Measurements from ENCODE around the gene VAT1L.

VAT1L gene, protein sequence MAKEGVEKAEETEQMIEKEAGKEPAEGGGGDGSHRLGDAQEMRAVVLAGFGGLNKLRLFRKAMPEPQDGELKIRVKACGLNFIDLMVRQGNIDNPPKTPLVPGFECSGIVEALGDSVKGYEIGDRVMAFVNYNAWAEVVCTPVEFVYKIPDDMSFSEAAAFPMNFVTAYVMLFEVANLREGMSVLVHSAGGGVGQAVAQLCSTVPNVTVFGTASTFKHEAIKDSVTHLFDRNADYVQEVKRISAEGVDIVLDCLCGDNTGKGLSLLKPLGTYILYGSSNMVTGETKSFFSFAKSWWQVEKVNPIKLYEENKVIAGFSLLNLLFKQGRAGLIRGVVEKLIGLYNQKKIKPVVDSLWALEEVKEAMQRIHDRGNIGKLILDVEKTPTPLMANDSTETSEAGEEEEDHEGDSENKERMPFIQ

DNA sequence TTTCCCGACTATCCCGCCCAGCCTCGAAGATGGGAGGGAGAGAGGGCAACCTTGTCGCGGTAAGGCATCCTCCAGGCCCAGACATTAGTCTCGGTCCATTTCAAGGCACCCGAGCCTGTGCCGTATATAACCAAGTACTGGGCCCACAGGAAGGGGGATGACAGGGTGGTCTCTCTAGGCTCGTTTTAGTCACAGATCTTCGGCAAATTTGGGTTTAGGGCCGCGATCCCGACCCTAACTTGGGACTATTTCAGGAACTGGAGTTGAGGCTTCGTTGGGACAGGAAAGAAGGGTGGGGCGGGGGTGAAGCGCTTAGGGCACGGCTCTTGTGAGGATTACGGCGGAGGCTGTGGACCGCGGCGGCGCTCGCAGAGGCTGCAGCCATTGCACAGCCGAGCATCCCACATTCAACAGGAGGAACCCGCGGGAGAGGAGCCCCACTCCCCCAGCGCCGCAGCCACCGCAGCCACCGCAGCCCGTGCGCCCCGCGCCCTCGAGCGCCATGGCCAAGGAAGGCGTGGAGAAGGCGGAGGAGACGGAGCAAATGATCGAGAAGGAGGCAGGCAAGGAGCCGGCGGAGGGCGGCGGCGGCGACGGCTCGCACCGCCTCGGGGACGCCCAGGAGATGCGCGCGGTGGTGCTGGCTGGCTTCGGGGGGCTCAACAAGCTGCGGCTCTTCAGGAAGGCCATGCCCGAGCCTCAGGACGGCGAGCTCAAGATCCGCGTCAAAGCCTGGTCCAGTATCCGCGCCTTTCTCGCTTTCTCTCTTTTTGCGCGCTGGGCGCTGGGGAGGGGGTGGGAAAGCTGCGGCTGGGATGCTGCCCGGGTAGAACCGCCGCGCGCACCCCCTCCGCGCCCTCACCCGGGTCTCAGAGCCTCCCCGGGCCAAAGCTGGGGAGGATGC is at the start of gene VAT1L:
Gene VAT1L (plus strand): TSS at position 384 of the 904 bp plus-strand sequence. CDS start 119 bp downstream, at position 503.
- DNase-seq (ENCODE audit: low read depth): no peak

GRCh38 chr16:77738706-77739558 is 49.4 kb upstream of the VAT1L start:
- no peak for DNase-seq (ENCODE audit: low read depth)

DNA sequence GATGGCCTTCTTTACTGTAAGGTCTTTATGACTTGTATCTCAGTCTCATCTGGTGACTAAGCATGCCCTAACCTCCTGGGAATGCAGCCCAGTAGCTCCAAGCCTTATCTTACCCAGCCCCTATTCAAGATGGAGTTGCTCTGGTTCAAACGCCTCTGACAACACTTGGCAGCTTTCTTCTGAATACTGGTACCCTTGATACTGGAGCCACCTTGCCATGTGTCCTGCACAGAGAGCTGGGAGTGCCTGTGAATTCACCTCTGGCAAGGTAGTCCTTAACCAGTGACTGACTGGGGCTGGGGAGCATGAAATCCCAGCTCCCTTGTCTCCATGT is 48.8 kb upstream of the VAT1L start:
- DNase-seq (ENCODE audit: low read depth): no peak

DNA sequence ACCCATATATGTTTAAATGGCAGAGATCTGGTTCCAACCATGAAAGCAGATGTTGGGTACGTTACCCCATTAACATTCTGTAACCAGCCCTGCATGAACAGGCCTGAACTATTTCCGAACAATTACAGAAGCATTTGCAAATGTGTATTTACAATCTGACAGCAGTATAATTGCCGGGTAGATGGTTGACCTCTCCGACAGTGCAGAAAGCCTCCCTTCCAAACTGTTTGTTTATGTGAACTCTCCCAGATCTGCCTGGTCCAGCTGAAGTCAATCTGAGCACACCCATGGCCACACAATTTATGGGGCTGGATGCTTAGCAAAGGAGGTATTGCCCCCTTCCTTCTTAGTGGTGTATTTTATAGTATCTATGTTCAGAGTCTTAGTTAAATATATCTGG is 44.2 kb upstream of the VAT1L start:
- DNase-seq (ENCODE audit: low read depth): no peak

GRCh38 chr16:77745972-77746371 is 42.4 kb upstream of the VAT1L start:
- DNase-seq (ENCODE audit: low read depth): no peak

DNA sequence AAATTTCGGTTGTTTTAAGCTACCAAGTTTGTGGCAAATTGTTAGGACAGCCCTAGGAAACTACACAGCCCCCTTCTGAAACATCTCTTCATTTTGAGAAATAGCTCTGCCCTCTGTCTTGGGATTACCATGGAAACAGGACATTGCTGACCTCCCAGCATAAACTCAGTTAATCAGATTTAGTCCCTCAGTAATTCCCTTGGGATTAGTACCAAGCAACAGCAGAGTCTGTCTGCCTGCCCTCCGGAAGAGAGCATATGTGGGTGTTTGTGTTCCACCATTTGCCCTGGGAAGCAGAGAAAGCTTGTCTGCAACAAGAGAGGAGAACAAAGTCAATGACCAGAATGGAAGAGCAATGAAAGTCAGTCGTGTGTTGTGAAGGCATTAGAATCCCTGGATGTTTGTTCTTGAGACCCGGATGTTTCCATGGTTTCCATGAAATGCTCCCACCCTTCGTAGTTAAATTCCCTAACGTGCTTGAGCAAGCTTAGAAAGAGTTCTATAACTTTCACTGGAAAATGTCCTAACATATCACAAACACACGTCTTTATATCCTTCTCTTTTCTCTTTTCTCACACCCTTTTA is 39.9 kb upstream of the VAT1L start:
- no peak for DNase-seq (ENCODE audit: low read depth)

- DNase-seq (ENCODE audit: low read depth): no peak
Observed at GRCh38 chr16:77749415-77749814, 38.9 kb upstream of the VAT1L start.

DNA sequence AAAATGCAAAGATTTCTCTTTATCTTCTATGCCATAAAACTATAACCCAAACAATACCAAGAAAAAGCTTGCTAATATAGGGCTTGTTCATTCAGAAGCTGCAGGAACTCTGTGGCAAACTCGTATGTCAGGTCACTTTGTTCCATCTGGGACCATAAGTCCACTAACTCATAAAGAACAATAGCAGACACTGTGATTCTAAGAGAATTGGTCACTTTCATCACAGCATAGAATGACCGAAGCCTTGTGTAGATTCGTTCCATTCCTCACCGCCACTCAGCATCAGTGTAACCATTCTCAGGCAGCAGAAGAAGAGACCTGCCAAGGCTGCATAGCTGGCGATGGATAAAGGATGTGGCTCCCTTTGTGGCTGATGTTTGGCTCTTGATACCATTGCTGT is 30.3 kb upstream of the VAT1L start:
- no peak for DNase-seq (ENCODE audit: low read depth)

- no peak for DNase-seq (ENCODE audit: low read depth)
Observed at GRCh38 chr16:77758508-77758907, 29.9 kb upstream of the VAT1L start.

GRCh38 chr16:77759201-77759600 is 29.2 kb upstream of the VAT1L start:
- no peak for DNase-seq (ENCODE audit: low read depth)

DNA sequence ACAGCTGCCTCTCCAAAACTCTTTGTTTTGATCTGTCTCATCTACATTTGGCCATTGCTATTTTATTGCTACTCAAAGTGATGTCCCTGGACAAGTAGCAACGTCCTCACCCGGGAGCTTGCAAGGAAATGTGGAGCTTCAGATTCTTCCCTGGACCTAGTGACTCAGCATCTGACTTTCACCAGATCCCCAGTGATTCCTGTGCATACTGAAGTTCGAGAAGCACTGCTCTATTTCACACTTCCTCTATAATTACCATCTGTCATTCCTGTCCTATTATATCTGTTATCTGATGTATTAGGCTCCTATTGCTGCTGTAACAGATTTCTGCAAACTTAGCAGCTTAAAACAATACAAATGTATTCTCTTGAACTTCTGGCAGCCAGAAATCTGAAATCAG is 28.5 kb upstream of the VAT1L start:
- DNase-seq (ENCODE audit: low read depth): no peak

DNA sequence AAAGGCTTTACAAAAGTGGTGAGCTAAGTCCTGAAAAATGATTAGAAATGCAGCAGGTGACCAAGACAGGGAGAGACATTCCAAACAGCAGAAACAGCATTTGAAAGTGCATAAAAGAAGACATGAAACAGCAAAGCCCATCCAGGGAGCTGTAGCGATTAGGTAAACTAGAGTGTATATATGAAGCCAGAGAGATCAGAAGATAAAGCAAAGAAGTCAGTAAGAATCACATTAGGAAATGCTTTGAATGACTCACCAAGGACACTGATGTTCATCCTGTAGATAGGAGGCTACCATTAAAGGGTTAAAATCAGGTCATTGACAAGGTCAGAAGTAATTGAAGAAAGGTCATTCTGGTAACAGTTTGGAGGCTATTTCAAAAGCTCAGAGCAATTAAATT is 27.6 kb upstream of the VAT1L start:
- no peak for DNase-seq (ENCODE audit: low read depth)

DNA sequence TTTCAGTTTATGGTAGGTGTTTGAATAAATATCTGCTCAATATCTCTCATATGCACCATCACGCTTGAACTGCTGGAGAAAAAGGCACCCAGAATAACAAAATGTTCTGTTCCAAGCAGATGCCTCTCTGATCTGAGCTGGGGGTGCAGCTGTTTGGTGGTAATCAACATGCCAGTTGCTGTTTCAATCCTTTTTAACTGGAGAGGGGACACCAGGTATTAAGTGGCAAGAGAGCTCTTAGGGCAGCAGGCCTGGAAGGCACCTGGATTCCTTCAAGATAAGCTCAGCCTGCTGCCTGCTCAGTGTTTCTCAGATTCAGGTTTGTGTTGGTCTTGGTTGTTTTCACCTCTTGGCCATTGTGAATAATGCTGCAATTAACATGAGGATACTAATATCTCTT is 27.2 kb upstream of the VAT1L start:
- no peak for DNase-seq (ENCODE audit: low read depth)

GRCh38 chr16:77762262-77762661 is 26.1 kb upstream of the VAT1L start:
- no peak for DNase-seq (ENCODE audit: low read depth)

- no peak for DNase-seq (ENCODE audit: low read depth)
Observed at GRCh38 chr16:77763994-77764393, 24.4 kb upstream of the VAT1L start.

DNA sequence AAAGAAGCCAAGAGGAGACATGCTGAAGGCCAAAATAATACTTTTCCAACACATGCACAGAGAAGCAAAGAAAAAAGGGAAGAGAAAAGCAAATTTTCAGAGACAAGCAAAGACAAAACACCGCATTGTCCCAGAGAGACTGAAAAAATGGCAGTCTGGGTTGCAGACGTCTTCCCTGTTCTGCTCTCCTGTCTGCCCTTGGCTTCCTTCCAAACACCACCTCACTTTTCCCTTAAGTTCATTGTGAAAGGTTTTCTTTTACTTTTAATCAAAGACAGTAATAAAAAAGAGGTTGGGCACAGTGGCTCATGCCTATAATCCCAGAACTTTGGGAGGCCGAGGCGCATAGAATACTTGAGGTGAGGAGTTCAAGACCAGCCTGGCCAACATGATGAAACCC is 21.2 kb upstream of the VAT1L start:
- no peak for DNase-seq (ENCODE audit: low read depth)

DNA sequence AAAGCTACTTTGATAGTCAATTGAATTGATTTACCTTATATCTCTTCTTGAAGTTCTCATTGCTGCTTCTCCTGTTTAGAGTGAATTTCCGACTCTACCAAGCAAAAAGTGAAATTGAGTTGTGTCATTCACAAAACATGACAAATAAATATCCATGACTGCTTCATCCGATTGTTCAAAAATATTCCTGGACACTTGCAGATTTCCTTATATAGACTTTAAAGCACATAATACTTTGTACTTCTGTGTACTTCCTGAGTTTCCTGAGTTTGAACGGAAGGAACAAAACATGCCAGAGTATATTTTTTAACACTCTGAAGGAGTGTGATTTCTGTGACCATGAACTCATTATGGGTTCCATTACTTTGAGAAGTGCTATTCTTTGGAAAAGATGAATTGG is 20.5 kb upstream of the VAT1L start:
- no peak for DNase-seq (ENCODE audit: low read depth)

DNA sequence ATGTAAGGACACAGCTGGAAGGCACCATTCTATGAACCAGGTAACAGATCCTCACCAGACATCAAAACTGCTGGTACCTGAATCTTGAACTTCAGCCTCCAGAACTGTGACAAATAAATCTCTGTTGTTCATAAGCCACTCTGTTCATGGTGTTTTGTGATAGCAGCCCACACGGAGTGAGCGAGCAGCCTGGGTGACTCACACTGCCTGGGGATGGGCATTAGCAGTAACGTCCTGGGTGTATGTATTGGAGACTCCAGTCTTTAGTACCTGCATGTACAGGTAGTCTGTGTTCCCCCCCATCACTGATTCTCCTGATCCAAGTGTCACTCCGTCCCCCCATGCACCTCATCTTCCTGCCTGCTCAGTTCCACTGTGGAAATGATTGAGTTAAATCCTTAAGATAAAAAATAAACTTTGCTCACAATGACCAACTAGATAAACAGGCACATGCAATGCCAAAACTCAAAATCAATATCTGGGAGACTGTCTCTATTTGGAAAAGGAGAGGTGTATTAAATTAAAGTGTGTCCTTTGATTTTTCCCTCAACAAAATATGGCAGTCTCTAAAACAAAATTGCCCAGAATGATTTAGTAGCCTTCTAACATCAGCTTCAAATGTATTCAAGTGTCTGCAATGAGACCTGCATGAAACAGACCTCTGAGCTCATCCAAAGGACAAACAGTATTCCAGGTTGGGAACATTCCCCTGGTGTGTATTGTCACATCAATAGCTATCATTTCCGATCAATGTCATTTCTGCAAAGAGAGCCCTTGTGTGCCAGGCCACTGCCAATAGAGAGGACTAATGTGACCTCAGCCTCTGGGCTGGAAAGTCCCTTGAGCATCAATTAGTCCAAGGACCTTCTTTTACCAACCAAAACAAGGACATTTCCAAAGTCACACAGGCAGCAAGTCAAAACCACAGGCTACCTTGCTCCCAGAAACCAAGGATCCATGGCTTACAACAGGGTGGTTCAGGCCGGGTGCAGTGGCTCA is 12.2 kb upstream of the VAT1L start:
- no peak for DNase-seq (ENCODE audit: low read depth)

DNA sequence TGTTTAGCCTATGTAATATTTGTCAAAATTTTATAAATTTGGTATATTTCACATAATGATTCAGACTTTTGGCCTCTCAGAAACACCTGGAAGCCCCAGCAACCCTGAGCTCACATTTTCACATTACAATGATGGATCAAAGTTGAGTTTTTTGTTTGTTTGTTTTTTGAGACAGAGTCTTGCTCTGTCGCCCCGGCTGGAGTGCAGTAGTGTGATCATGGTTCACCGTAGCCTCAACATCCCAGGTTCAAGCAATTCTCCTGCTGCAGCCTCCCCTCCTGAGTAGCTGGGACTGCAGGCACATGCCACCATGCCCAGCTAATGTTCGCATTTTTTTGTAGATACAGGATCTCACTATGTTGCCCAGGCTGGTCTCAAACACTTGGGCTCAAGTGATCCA is 10.6 kb upstream of the VAT1L start:
- DNase-seq (ENCODE audit: low read depth): no peak

DNA sequence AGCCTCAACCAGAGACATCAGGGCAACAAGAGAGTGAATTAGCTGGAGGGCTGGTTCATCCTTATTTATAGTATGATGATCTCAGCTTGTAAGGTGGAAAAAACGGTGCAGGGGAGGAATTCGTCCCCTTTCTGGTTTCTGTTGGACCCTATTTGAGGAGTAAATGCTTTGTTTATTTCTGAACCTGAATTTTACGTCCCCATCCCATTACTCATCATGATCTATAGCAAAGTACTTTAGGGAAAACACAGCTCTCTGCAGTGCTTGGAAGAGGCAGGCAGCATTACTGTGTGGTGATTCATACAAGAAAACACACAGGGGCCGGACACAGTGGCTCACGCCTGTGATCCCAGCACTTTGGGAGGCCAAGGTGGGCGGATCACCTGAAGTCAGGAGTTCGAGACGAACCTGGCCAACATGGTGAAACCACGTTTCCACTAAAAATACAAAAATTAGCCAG is 8.0 kb upstream of the VAT1L start:
- no peak for DNase-seq (ENCODE audit: low read depth)

- no peak for DNase-seq (ENCODE audit: low read depth)
Observed at GRCh38 chr16:77781091-77781490, 7.3 kb upstream of the VAT1L start.

All from activated T-helper 9 cell treated with anti-CD3 and anti-CD28 coated beads, Interleukin-2, amount 50 U/mL, for 16 hours (primary cell).